ENCODE measurements around the gene NUDCD3. TPM values are rescaled to one million over a fixed set of nuclear protein-coding genes. Genes with fewer than 3 reads are reported as not detected.

NUDCD3 gene
- polyA plus RNA-seq, 1 experiment = 61.4 TPM

DNA sequence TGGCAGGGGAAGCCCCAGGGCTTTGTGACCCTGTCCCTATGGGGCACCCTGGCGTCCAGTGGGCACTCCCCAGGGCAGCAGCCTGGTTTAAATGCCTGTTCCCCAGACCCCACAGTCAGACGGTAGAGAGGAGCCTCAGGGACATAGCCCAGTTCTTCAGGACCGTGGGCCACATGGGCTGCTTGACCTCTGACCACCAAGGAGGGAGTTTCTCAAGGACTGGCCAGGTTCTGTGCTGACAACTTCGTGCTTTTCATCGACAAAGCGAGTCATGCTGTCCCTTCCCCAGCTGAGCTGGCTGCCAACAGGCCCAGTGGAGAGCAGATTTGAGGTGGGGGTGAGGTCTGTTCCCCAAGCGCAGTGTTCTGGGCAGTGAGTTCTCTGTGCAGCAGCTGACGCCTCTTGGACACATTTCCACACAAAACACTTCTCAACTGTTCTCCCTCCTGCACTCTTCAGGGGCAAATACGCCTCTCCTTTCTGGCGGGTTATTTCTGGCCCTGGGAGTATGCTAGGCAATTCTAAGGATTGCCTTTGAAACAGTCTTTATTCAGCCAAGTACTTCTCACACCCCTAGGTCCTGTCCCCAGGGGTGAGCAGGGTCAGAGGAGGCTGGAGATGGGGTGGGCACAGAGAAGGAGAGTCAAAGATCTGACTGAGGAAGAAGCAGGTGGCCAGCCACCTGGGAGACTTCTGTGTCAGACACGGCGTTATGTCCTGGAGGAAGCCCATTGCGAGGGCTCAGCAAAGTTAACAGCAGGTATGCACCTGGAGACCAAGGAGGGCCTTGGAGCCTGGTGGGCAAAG, 107.8 kb downstream of the NUDCD3 start:
- CTCF ChIA-PET = no interaction called here
- TF ChIP-seq, protein P1, sequence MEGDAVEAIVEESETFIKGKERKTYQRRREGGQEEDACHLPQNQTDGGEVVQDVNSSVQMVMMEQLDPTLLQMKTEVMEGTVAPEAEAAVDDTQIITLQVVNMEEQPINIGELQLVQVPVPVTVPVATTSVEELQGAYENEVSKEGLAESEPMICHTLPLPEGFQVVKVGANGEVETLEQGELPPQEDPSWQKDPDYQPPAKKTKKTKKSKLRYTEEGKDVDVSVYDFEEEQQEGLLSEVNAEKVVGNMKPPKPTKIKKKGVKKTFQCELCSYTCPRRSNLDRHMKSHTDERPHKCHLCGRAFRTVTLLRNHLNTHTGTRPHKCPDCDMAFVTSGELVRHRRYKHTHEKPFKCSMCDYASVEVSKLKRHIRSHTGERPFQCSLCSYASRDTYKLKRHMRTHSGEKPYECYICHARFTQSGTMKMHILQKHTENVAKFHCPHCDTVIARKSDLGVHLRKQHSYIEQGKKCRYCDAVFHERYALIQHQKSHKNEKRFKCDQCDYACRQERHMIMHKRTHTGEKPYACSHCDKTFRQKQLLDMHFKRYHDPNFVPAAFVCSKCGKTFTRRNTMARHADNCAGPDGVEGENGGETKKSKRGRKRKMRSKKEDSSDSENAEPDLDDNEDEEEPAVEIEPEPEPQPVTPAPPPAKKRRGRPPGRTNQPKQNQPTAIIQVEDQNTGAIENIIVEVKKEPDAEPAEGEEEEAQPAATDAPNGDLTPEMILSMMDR (IDR thresholded peaks at IDR 0.05; ENCODE audit: low read depth, low read length) = no peak
- DNase-seq (ENCODE audit: low read depth, low spot score) = no peak
- H3K27ac ChIP-seq (ENCODE audit: low read depth, low read length) = peak overlapping the region; percentile 47
- H3K9me3 ChIP-seq (ENCODE audit: control insufficient read depth, insufficient read depth, low read length) = no peaks in the 10 kb centered on the region
- no peak overlapping the region for H3K4me3 ChIP-seq (ENCODE audit: low read depth, low read length)
- POLR2A ChIA-PET = no interaction called here
- H3K27me3 ChIP-seq (ENCODE audit: control insufficient read depth, insufficient read depth, low read length) = no peaks in the 10 kb centered on the region

DNA sequence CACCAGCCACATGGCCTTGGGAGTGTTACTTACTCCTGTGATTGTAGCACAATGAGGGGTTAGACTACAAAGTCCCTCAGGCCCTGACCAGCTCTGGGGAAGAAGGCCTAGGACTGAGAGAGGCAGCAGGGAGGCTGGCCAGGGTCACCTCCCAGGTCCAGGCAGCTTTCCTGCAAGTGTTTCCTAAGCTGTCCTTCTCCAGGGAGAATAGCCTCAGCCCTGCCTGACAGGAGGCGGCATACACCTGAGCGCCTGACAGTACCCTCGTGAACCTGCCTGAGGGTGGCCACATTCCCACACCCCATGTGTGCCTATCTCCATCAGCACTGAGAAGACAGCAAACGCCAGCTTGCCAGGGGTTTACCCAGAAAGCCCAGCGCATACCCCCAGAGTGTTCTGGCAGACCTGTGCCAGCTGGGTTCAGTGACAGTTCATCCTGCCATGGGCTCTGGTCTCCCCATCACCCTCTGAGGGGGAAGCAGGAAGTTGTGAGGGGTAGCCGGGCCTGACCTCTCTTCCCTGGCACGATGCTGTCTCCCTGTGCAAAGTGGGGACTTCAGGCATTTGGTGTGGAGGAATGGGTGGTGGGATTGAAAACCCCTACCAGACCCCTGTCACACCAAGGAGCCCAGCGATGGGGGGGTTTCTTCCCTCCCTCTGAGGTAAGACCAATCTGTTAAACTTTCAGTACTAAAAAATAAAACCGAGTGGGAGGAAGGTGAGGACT, 108.8 kb downstream of the NUDCD3 start:
- H3K27me3 ChIP-seq (ENCODE audit: control insufficient read depth, insufficient read depth, low read length) = no peaks in the 10 kb centered on the region
- no peaks in the 10 kb centered on the region for H3K9me3 ChIP-seq (ENCODE audit: control insufficient read depth, insufficient read depth, low read length)
- ChIA-PET POLR2A (no interaction called here), CTCF (interaction anchor here (1.0 kb wide), 1 partner anchor 34 kb away, joined by 3 read pairs; no protein-coding TSS in a partner anchor)
- H3K4me3 ChIP-seq (ENCODE audit: low read depth, low read length) = no peak overlapping the region
- no peak overlapping the region for H3K27ac ChIP-seq (ENCODE audit: low read depth, low read length)
- TF ChIP-seq, protein P1 (IDR thresholded peaks at IDR 0.05; ENCODE audit: low read depth, low read length) = no peak
- DNase-seq (ENCODE audit: low read depth, low spot score) = no peak

DNA sequence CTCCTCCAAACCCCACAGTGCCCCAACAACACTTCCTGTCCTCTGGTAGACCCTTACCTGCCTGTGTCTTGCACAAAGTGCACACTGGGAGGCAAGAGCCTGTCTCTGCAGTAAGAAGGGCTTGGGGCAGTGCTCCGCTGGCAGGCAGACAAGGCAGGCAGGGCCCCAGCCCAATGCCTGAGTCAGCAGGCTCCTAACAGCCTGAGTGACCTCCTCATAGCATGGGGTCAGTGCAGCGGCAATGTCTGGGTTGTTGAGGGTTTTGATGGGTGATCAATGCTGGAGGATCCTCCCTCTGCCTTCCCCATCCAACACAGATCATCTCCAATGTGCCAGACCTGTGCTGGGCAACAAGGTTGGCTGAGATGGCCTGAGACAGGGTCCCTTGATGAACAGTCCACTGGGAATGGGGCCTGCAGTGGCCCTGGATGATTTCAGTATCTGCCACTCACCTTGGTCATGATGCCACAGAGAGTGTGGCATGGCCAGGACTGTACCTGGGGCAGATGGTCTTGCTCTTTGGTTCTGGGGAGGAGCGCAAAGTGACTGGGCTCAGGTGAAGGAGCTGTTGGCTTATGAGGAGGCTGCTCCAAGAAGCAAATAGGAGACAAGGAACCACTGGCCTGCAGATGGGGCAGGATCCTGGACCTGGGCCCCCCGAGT, 109.5 kb downstream of the NUDCD3 start:
- TF ChIP-seq, protein P1 (IDR thresholded peaks at IDR 0.05; ENCODE audit: low read depth, low read length) = no peak
- ChIA-PET POLR2A (interaction anchor here (0.6 kb wide), 1 partner anchor 440 kb away, joined by 3 read pairs; no protein-coding TSS in a partner anchor), CTCF (interaction anchor here (1.0 kb wide), 1 partner anchor 33 kb away, joined by 3 read pairs; no protein-coding TSS in a partner anchor)
- no peaks in the 10 kb centered on the region for H3K27me3 ChIP-seq (ENCODE audit: control insufficient read depth, insufficient read depth, low read length)
- no peak for DNase-seq (ENCODE audit: low read depth, low spot score)
- no peak overlapping the region for H3K4me3 ChIP-seq (ENCODE audit: low read depth, low read length)
- H3K9me3 ChIP-seq (ENCODE audit: control insufficient read depth, insufficient read depth, low read length) = no peaks in the 10 kb centered on the region
- no peak overlapping the region for H3K27ac ChIP-seq (ENCODE audit: low read depth, low read length)

DNA sequence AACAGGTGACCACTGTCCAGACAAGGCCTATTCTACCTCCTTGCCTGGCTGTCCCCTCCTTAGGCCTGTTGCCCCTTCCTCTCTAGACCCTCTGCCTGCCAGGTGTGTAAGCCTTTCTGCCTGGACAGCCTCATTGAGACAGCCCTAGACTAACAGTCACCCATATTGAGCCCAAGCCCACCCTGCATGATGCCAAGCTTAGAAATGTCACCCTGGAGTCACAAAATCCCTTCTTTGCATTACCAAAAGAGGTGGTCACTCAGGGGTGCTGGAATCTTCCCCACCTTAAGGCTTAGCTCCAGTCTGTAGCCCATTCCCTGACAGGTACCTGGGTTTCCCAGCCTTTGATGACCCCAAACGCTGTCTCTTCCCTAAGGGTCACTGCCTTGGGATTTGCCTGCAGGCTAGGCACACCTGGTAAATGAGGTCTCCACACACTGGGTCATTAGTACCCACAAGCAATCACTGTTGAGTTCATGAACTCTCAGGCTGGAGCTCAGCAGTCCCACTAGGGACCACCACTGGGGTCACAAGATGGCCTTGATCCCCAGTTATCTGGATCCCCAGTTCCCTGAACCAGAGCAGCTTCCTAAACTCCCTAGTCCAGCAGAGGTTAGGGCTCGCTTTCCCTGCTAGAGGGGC, 110.1 kb downstream of the NUDCD3 start:
- TF ChIP-seq, protein P1 (IDR thresholded peaks at IDR 0.05; ENCODE audit: low read depth, low read length) = no peak
- Histone ChIP-seq H3K27ac (ENCODE audit: low read depth, low read length) (peak overlapping the region; percentile 21), H3K27me3 (ENCODE audit: control insufficient read depth, insufficient read depth, low read length) (no peaks in the 10 kb centered on the region), H3K9me3 (ENCODE audit: control insufficient read depth, insufficient read depth, low read length) (no peaks in the 10 kb centered on the region), H3K4me3 (ENCODE audit: low read depth, low read length) (no peak overlapping the region)
- ChIA-PET CTCF (no interaction called here), POLR2A (interaction anchor here (0.6 kb wide), 1 partner anchor 441 kb away, joined by 3 read pairs; no protein-coding TSS in a partner anchor)
- DNase-seq (ENCODE audit: low read depth, low spot score) = no peak

Measured in AG04450 (cell line).